ENCODE measurements around the gene ARRDC4. TPM values are rescaled to one million over a fixed set of nuclear protein-coding genes. Genes with fewer than 3 reads are reported as not detected.

ARRDC4 gene
- total and polyA plus RNA-seq, 9 of the 15 experiments (the other 6 are each of a cell fraction or from before 2014, with no cell fraction given): 4.3 to 16.1 (median 14.4) TPM

- Histone ChIP-seq H3K4me1 (replicated peaks in 1 of 2; ENCODE audit: control insufficient read depth in 2 of 2, insufficient read depth in 2 of 2, low read length in 2 of 2) (peaks cover 3 to 21% of the 10 kb centered on the region in 2 experiments; a peak in 4 of 5 replicates), H2AFZ (ENCODE audit: low read depth, low read length) (no peak overlapping the region), H3K9me3 (replicated peaks; ENCODE audit: control insufficient read depth, insufficient read depth, low read depth, low read length) (0 out of 2 replicates have a peak, but pooled peaks cover 2% of the 10 kb centered on the region), H3K36me3 (ENCODE audit: control insufficient read depth, insufficient read depth, low read length) (no peaks in the 10 kb centered on the region), H3K4me2 (ENCODE audit: insufficient read depth, low read length) (no peak overlapping the region), H3K9ac (ENCODE audit: insufficient read depth in 1 of 2, low read depth in 2 of 2, low read length in 2 of 2) (no peak overlapping the region), H3K27me3 (ENCODE audit: control insufficient read depth in 2 of 2, insufficient read depth in 2 of 2, low read length in 2 of 2) (peaks cover 0 to 8% of the 10 kb centered on the region in 2 experiments; a peak in 1 of 5 replicates), H3K79me2 (ENCODE audit: control insufficient read depth, insufficient read depth, low read length) (no peaks in the 10 kb centered on the region), H3K4me3 (no peak overlapping the region), H3K27ac (ENCODE audit: extremely low read depth, low read depth, low read length) (no peak overlapping the region), H3K9me1 (ENCODE audit: control insufficient read depth, insufficient read depth, low read length) (no peaks in the 10 kb centered on the region), H4K20me1 (replicated peaks; ENCODE audit: control insufficient read depth, insufficient read depth, low read length) (no peaks in the 10 kb centered on the region)
- BruUV-seq (replicated peaks): no TSS peak
- CTCF ChIA-PET (ENCODE audit: low intra/inter-chr PET ratio): no interaction called here
- DNase-seq (ENCODE audit: extremely low read depth in 1 of 4, low spot score in 3 of 4): no peak
- TF ChIP-seq, protein P1, sequence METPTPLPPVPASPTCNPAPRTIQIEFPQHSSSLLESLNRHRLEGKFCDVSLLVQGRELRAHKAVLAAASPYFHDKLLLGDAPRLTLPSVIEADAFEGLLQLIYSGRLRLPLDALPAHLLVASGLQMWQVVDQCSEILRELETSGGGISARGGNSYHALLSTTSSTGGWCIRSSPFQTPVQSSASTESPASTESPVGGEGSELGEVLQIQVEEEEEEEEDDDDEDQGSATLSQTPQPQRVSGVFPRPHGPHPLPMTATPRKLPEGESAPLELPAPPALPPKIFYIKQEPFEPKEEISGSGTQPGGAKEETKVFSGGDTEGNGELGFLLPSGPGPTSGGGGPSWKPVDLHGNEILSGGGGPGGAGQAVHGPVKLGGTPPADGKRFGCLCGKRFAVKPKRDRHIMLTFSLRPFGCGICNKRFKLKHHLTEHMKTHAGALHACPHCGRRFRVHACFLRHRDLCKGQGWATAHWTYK (CRISPR knock-in tag; IDR thresholded peaks at IDR 0.05): no peak
- no peak for TF ChIP-seq POU5F1 (IDR thresholded peaks at IDR 0.05; ENCODE audit: borderline replicate concordance, low read depth, low read length, partially characterized antibody)
- no peak for TF ChIP-seq SPI1 (IDR thresholded peaks at IDR 0.05; ENCODE audit: borderline replicate concordance, low read depth, low read length)
- no peak for TF ChIP-seq HNRNPH1 (optimal IDR thresholded peaks at IDR 0.05; ENCODE audit: low read depth, low read length)
- no peak for TF ChIP-seq ZNF551 (CRISPR knock-in tag; IDR thresholded peaks at IDR 0.05)
- TF ChIP-seq FOXJ3 (CRISPR knock-in tag; IDR thresholded peaks at IDR 0.05): no peak
- no peak for TF ChIP-seq TGIF2 (CRISPR knock-in tag; IDR thresholded peaks at IDR 0.05)
- 35% methylated on average over 1 of the region's 1 CpG for WGBS (ENCODE audit: insufficient coverage, low coverage, missing lambda C conversion rate)
- ATAC-seq: no peak
- no peak for FAIRE-seq
- POLR2A ChIA-PET: interaction anchor here (0.9 kb wide), 1 partner anchor 11 kb away, joined by 4 read pairs; no protein-coding TSS in a partner anchor
- in situ Hi-C loops (cut with MboI): no loop called here
- intact Hi-C loops (cut with micrococcal nuclease): no loop called here
Measured at GRCh38 chr15:97981758-97982157, 21.3 kb downstream of the ARRDC4 start.
